ENCODE results near the gene BPIFB6.

BPIFB6 gene

GRCh38 chr20:33016581-33017109 is 14.8 kb upstream of the BPIFB6 start:
- no peak for DNase-seq

GRCh38 chr20:33017542-33017941 is 13.9 kb upstream of the BPIFB6 start:
- DNase-seq: no peak

- no peak for DNase-seq
These were observed 13.1 kb upstream of the BPIFB6 start for GRCh38 chr20:33018169-33018931.

GRCh38 chr20:33019465-33020277 is 11.8 kb upstream of the BPIFB6 start:
- DNase-seq: no peak

GRCh38 chr20:33020278-33021161 is 10.9 kb upstream of the BPIFB6 start:
- no peak for DNase-seq

- no peak for DNase-seq
These were observed 9.6 kb upstream of the BPIFB6 start for GRCh38 chr20:33021879-33022278.

GRCh38 chr20:33022289-33022688 is 9.2 kb upstream of the BPIFB6 start:
- DNase-seq: no peak

GRCh38 chr20:33022694-33023438 is 8.6 kb upstream of the BPIFB6 start:
- DNase-seq: no peak

- no peak for DNase-seq
These were observed 7.8 kb upstream of the BPIFB6 start for GRCh38 chr20:33023439-33024242.

- no peak for DNase-seq
These were observed 7.2 kb upstream of the BPIFB6 start for GRCh38 chr20:33024243-33024560.

- DNase-seq: no peak
These were observed 6.7 kb upstream of the BPIFB6 start for GRCh38 chr20:33024609-33025317.

GRCh38 chr20:33025318-33025876 is 6.1 kb upstream of the BPIFB6 start:
- no peak for DNase-seq

- no peak for DNase-seq
These were observed 5.2 kb upstream of the BPIFB6 start for GRCh38 chr20:33026072-33026778.

GRCh38 chr20:33026779-33027759 is 4.4 kb upstream of the BPIFB6 start:
- DNase-seq: no peak

GRCh38 chr20:33027769-33028751 is 3.4 kb upstream of the BPIFB6 start:
- no peak for DNase-seq

- DNase-seq: no peak
These were observed 2.6 kb upstream of the BPIFB6 start for GRCh38 chr20:33028875-33029274.

GRCh38 chr20:33030076-33030475 is 1.4 kb upstream of the BPIFB6 start:
- DNase-seq: no peak

All from central memory CD4-positive, alpha-beta T cell (primary cell).